Breast epithelium (tissue), 3 donors: ENCODE measurements around the gene ZNF735.

Experiments used
- CTCF ChIP-seq, 3 donors: fragments of 450-650 bp; IDR thresholded peaks; one replicate each; pipeline ENCODE4 v1.5.1; 2016 to 2017; ENCODE audit warnings: antibody characterized with exemption in 3 of 3, mild to moderate bottlenecking in 3 of 3, moderate library complexity in 3 of 3
- POLR2AphosphoS5 ChIP-seq, 3 donors: sonication (generic); formaldehyde crosslinking; IDR thresholded peaks; one replicate each; pipeline ENCODE4 v1.6.1; 2017; ENCODE audit warnings: antibody characterized with exemption in 3 of 3

- no peak for TF ChIP-seq POLR2AphosphoS5 (IDR thresholded peaks at IDR 0.05)
- TF ChIP-seq CTCF (IDR thresholded peaks at IDR 0.05) = no peak
These were observed 19.6 kb upstream of the ZNF735 start for GRCh38 chr7:64187408-64187807.
